Right lobe of liver (tissue), 4 donors: Measurements from ENCODE around the gene CDC14A.

Experiments
- CTCF ChIP-seq, 4 donors: fragments of 200-600 bp in 3 of 4; fragments of 450-650 bp in 1 of 4; IDR thresholded peaks; one replicate each; pipeline versions ENCODE4 v1.5.1 to v1.8.0; 2016 to 2022; ENCODE audit warnings: antibody characterized with exemption in 4 of 4, mild to moderate bottlenecking in 2 of 4
- POLR2A ChIP-seq: fragments of 450-650 bp; IDR thresholded peaks from one replicate; pipeline ENCODE4 v1.6.1; 2017; ENCODE audit warnings: antibody characterized with exemption, mild to moderate bottlenecking
- donor health status: DM: no; HTN: no; CAD: no.
- donor health status: DM: no; HTN: no; CAD: no.
- donor health status: DM: no; HTN: yes; CAD: no.

GRCh38 chr1:100306735-100307313 is 45.5 kb upstream of the CDC14A start:
- TF ChIP-seq POLR2A (no peak), CTCF (IDR thresholded peaks at IDR 0.05) (no peak)
